ENCODE data around the gene GJD3.
"Not testable (repeated sequence)": the region's sequence is repeated elsewhere in the genome, so short reads cannot be mapped to it uniquely, and the experiment has no call there.

The GJD3 gene, protein sequence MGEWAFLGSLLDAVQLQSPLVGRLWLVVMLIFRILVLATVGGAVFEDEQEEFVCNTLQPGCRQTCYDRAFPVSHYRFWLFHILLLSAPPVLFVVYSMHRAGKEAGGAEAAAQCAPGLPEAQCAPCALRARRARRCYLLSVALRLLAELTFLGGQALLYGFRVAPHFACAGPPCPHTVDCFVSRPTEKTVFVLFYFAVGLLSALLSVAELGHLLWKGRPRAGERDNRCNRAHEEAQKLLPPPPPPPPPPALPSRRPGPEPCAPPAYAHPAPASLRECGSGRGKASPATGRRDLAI

GRCh38 chr17:40364121-40364861, at the start of gene GJD3:
Gene GJD3 (minus strand): TSS chr17:40364737. CDS start chr17:40363815, 922 bp downstream.
- H3K9me3 ChIP-seq (ENCODE audit: control insufficient read depth in 2 of 2, low read length in 2 of 2), result no peaks in the 10 kb centered on the region
- peaks cover 0 to 3% of the 10 kb centered on the region in 2 donors for H3K27me3 ChIP-seq (ENCODE audit: control insufficient read depth in 2 of 2, insufficient read depth in 2 of 2, low read length in 2 of 2)
- peak within 1 kb of the TSS; percentile 63 to 73 for H3K4me3 ChIP-seq (ENCODE audit: low read length in 2 of 2)
- peaks cover 12 to 13% of the 10 kb centered on the region in 2 donors for H3K4me1 ChIP-seq (ENCODE audit: control insufficient read depth in 2 of 2, insufficient read depth in 2 of 2, low read length in 2 of 2)
- H3K36me3 ChIP-seq (ENCODE audit: control insufficient read depth in 2 of 2, insufficient read depth in 2 of 2, low read length in 2 of 2), result no peaks in the 10 kb centered on the region
- peak within 1 kb of the TSS in 1 of 2 donors; percentile 59 for H3K9ac ChIP-seq (ENCODE audit: low read depth in 1 of 2, low read length in 2 of 2)
- no peak within 1 kb of the TSS for H3K27ac ChIP-seq (ENCODE audit: low read depth in 2 of 2, low read length in 2 of 2)

GRCh38 chr17:40414312-40414711, 49.8 kb upstream of the GJD3 start:
- not testable (repeated sequence) for H3K9ac ChIP-seq (ENCODE audit: low read depth in 1 of 2, low read length in 2 of 2)

GRCh38 chr17:40412880-40413279, 48.3 kb upstream of the GJD3 start:
- Histone ChIP-seq H3K4me1 (ENCODE audit: control insufficient read depth in 2 of 2, insufficient read depth in 2 of 2, low read length in 2 of 2) (peaks cover 5 to 6% of the 10 kb centered on the region in 2 donors), H3K27ac (ENCODE audit: low read depth in 2 of 2, low read length in 2 of 2) (no peak overlapping the region), H3K9me3 (ENCODE audit: control insufficient read depth in 2 of 2, low read length in 2 of 2) (no peaks in the 10 kb centered on the region), H3K9ac (ENCODE audit: low read depth in 1 of 2, low read length in 2 of 2) (no peak overlapping the region), H3K27me3 (ENCODE audit: control insufficient read depth in 2 of 2, insufficient read depth in 2 of 2, low read length in 2 of 2) (no peaks in the 10 kb centered on the region), H3K4me3 (ENCODE audit: low read length in 2 of 2) (no peak overlapping the region), H3K36me3 (ENCODE audit: control insufficient read depth in 2 of 2, insufficient read depth in 2 of 2, low read length in 2 of 2) (no peaks in the 10 kb centered on the region)

More at GRCh38 chr17:40414312-40414711, 49.8 kb upstream of the GJD3 start:
- not testable (repeated sequence) for H3K4me3 ChIP-seq (ENCODE audit: low read length in 2 of 2); H3K27ac ChIP-seq (ENCODE audit: low read depth in 2 of 2, low read length in 2 of 2); H3K36me3 ChIP-seq (ENCODE audit: control insufficient read depth in 2 of 2, insufficient read depth in 2 of 2, low read length in 2 of 2); H3K9me3 ChIP-seq (ENCODE audit: control insufficient read depth in 2 of 2, low read length in 2 of 2); H3K27me3 ChIP-seq (ENCODE audit: control insufficient read depth in 2 of 2, insufficient read depth in 2 of 2, low read length in 2 of 2)
- peaks cover 8 to 10% of the 10 kb centered on the region in 2 donors for H3K4me1 ChIP-seq (ENCODE audit: control insufficient read depth in 2 of 2, insufficient read depth in 2 of 2, low read length in 2 of 2)

DNA sequence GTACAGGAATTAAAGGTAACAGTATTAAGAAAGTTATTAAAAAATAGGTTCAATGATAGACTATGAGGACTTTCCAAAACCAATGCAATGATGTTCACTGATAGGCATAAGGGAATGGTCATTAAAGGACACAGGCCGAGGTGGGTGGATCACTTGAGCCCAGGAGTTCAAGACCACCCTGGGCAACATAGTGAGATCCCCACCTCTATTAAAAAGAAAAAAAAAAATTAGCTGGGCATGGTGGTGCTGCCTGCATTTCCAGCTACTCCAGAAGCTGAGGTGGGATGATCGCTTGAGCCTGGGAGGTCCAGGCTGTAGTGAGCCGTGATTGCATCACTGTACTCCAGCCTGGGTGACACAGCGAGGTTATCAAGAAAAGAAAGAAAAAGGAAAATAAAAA, 47.3 kb upstream of the GJD3 start:
- H3K4me1 ChIP-seq (ENCODE audit: control insufficient read depth in 2 of 2, insufficient read depth in 2 of 2, low read length in 2 of 2), result no peaks in the 10 kb centered on the region
- H3K36me3 ChIP-seq (ENCODE audit: control insufficient read depth in 2 of 2, insufficient read depth in 2 of 2, low read length in 2 of 2), result no peaks in the 10 kb centered on the region
- no peaks in the 10 kb centered on the region for H3K9me3 ChIP-seq (ENCODE audit: control insufficient read depth in 2 of 2, low read length in 2 of 2)
- H3K27me3 ChIP-seq (ENCODE audit: control insufficient read depth in 2 of 2, insufficient read depth in 2 of 2, low read length in 2 of 2), result no peaks in the 10 kb centered on the region
- no peak overlapping the region for H3K4me3 ChIP-seq (ENCODE audit: low read length in 2 of 2)
- no peak overlapping the region for H3K9ac ChIP-seq (ENCODE audit: low read depth in 1 of 2, low read length in 2 of 2)
- no peak overlapping the region for H3K27ac ChIP-seq (ENCODE audit: low read depth in 2 of 2, low read length in 2 of 2)

- H3K27ac ChIP-seq (ENCODE audit: low read depth in 2 of 2, low read length in 2 of 2), result no peak overlapping the region
- H3K9ac ChIP-seq (ENCODE audit: low read depth in 1 of 2, low read length in 2 of 2), result no peak overlapping the region
- H3K4me1 ChIP-seq (ENCODE audit: control insufficient read depth in 2 of 2, insufficient read depth in 2 of 2, low read length in 2 of 2), result no peaks in the 10 kb centered on the region
- no peaks in the 10 kb centered on the region for H3K36me3 ChIP-seq (ENCODE audit: control insufficient read depth in 2 of 2, insufficient read depth in 2 of 2, low read length in 2 of 2)
- H3K27me3 ChIP-seq (ENCODE audit: control insufficient read depth in 2 of 2, insufficient read depth in 2 of 2, low read length in 2 of 2), result no peaks in the 10 kb centered on the region
- H3K9me3 ChIP-seq (ENCODE audit: control insufficient read depth in 2 of 2, low read length in 2 of 2), result no peaks in the 10 kb centered on the region
- H3K4me3 ChIP-seq (ENCODE audit: low read length in 2 of 2), result no peak overlapping the region
Measured at GRCh38 chr17:40410082-40410481, 45.5 kb upstream of the GJD3 start.

DNA sequence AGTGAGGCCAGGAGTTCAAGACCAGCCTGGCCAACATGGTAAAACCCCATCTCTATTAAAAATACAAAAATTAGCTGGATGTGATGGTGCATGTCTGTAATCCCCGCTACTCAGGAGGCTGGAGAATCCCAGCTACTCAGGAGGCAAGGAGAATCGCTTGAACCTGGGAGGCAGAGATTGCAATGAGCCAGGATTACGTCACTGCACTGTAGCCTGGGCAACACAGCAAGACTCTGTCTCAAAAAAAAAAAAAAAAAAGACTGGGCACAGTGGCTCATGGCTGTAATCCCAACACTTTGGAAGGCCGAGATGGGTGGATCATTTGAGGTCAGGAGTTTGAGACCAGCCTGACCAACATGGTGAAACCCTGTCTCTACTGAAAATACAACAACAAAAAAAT, 45.0 kb upstream of the GJD3 start:
- not testable (repeated sequence) for H3K27me3 ChIP-seq (ENCODE audit: control insufficient read depth in 2 of 2, insufficient read depth in 2 of 2, low read length in 2 of 2); H3K36me3 ChIP-seq (ENCODE audit: control insufficient read depth in 2 of 2, insufficient read depth in 2 of 2, low read length in 2 of 2); H3K9me3 ChIP-seq (ENCODE audit: control insufficient read depth in 2 of 2, low read length in 2 of 2); H3K27ac ChIP-seq (ENCODE audit: low read depth in 2 of 2, low read length in 2 of 2); H3K4me3 ChIP-seq (ENCODE audit: low read length in 2 of 2); H3K4me1 ChIP-seq (ENCODE audit: control insufficient read depth in 2 of 2, insufficient read depth in 2 of 2, low read length in 2 of 2); H3K9ac ChIP-seq (ENCODE audit: low read depth in 1 of 2, low read length in 2 of 2)

GRCh38 chr17:40407460-40407859, 42.9 kb upstream of the GJD3 start:
- Histone ChIP-seq H3K9me3 (ENCODE audit: control insufficient read depth in 2 of 2, low read length in 2 of 2) (no peaks in the 10 kb centered on the region), H3K9ac (ENCODE audit: low read depth in 1 of 2, low read length in 2 of 2) (no peak overlapping the region), H3K4me3 (ENCODE audit: low read length in 2 of 2) (no peak overlapping the region), H3K36me3 (ENCODE audit: control insufficient read depth in 2 of 2, insufficient read depth in 2 of 2, low read length in 2 of 2) (peaks cover 0 to 2% of the 10 kb centered on the region in 2 donors), H3K4me1 (ENCODE audit: control insufficient read depth in 2 of 2, insufficient read depth in 2 of 2, low read length in 2 of 2) (no peaks in the 10 kb centered on the region), H3K27ac (ENCODE audit: low read depth in 2 of 2, low read length in 2 of 2) (no peak overlapping the region), H3K27me3 (ENCODE audit: control insufficient read depth in 2 of 2, insufficient read depth in 2 of 2, low read length in 2 of 2) (no peaks in the 10 kb centered on the region)

DNA sequence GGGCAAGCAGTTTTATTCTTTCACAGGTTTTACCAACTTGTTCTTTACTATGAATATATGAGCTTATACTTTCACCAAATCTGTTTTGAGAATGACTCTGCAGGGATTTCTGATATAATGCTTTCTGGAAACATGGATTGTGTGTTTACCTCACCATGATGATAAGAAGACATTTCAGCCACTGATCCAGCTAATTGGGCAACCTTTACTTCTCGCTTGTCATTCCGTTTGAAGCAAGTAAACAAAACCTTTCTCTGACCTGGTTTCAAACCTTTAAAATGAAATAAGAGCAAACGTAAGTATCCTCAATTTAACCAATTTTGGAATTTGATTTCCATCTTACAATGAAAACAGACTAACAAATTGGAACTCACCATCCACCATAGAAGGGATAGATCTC, 39.5 kb upstream of the GJD3 start:
- Histone ChIP-seq H3K9me3 (ENCODE audit: control insufficient read depth in 2 of 2, low read length in 2 of 2) (no peaks in the 10 kb centered on the region), H3K9ac (ENCODE audit: low read depth in 1 of 2, low read length in 2 of 2) (no peak overlapping the region), H3K4me1 (ENCODE audit: control insufficient read depth in 2 of 2, insufficient read depth in 2 of 2, low read length in 2 of 2) (no peaks in the 10 kb centered on the region), H3K4me3 (ENCODE audit: low read length in 2 of 2) (no peak overlapping the region), H3K36me3 (ENCODE audit: control insufficient read depth in 2 of 2, insufficient read depth in 2 of 2, low read length in 2 of 2) (peaks cover 2% of the 10 kb centered on the region in 2 donors), H3K27ac (ENCODE audit: low read depth in 2 of 2, low read length in 2 of 2) (no peak overlapping the region), H3K27me3 (ENCODE audit: control insufficient read depth in 2 of 2, insufficient read depth in 2 of 2, low read length in 2 of 2) (no peaks in the 10 kb centered on the region)

- Histone ChIP-seq H3K9ac (ENCODE audit: low read depth in 1 of 2, low read length in 2 of 2) (no peak overlapping the region), H3K36me3 (ENCODE audit: control insufficient read depth in 2 of 2, insufficient read depth in 2 of 2, low read length in 2 of 2) (peaks cover 2% of the 10 kb centered on the region in 2 donors)
Measured at GRCh38 chr17:40402668-40403067, 38.1 kb upstream of the GJD3 start.

DNA sequence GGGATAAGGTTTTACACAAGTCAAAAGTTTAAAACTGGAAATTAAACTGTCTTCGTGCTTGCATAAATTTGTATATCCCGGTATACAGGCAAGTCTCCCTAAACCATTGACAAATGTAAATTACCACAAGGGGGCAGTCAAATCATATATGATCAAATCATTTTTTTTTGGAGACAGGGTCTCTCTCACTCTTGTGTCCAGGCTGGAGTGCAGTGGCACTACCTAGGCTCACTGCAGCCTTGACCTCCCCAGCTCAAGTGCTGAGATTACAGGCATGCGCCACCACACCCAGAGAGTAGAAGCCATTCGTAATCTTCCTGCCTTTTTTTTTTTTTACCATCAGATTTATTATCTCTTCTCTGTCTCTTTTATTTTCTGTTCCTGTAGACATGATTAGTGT, 34.6 kb upstream of the GJD3 start:
- H3K4me3 ChIP-seq (ENCODE audit: low read length in 2 of 2), result no peak overlapping the region
- H3K4me1 ChIP-seq (ENCODE audit: control insufficient read depth in 2 of 2, insufficient read depth in 2 of 2, low read length in 2 of 2), result no peaks in the 10 kb centered on the region
- peaks cover 2% of the 10 kb centered on the region in 2 donors for H3K36me3 ChIP-seq (ENCODE audit: control insufficient read depth in 2 of 2, insufficient read depth in 2 of 2, low read length in 2 of 2)
- no peaks in the 10 kb centered on the region for H3K27me3 ChIP-seq (ENCODE audit: control insufficient read depth in 2 of 2, insufficient read depth in 2 of 2, low read length in 2 of 2)
- H3K27ac ChIP-seq (ENCODE audit: low read depth in 2 of 2, low read length in 2 of 2), result no peak overlapping the region
- H3K9me3 ChIP-seq (ENCODE audit: control insufficient read depth in 2 of 2, low read length in 2 of 2), result no peaks in the 10 kb centered on the region
- no peak overlapping the region for H3K9ac ChIP-seq (ENCODE audit: low read depth in 1 of 2, low read length in 2 of 2)

More at GRCh38 chr17:40402668-40403067, 38.1 kb upstream of the GJD3 start:
- no peaks in the 10 kb centered on the region for H3K9me3 ChIP-seq (ENCODE audit: control insufficient read depth in 2 of 2, low read length in 2 of 2)
- no peak overlapping the region for H3K4me3 ChIP-seq (ENCODE audit: low read length in 2 of 2)
- H3K27me3 ChIP-seq (ENCODE audit: control insufficient read depth in 2 of 2, insufficient read depth in 2 of 2, low read length in 2 of 2), result no peaks in the 10 kb centered on the region
- no peak overlapping the region for H3K27ac ChIP-seq (ENCODE audit: low read depth in 2 of 2, low read length in 2 of 2)
- H3K4me1 ChIP-seq (ENCODE audit: control insufficient read depth in 2 of 2, insufficient read depth in 2 of 2, low read length in 2 of 2), result no peaks in the 10 kb centered on the region

All from mucosa of rectum (tissue), 2 donors.